ENCODE measurements around the gene MC1R. TPM values are rescaled to one million over a fixed set of nuclear protein-coding genes. Genes with fewer than 3 reads are reported as not detected.

The MC1R gene
- total RNA-seq, 1 donor from 2014 or later: 9.2 TPM

DNA sequence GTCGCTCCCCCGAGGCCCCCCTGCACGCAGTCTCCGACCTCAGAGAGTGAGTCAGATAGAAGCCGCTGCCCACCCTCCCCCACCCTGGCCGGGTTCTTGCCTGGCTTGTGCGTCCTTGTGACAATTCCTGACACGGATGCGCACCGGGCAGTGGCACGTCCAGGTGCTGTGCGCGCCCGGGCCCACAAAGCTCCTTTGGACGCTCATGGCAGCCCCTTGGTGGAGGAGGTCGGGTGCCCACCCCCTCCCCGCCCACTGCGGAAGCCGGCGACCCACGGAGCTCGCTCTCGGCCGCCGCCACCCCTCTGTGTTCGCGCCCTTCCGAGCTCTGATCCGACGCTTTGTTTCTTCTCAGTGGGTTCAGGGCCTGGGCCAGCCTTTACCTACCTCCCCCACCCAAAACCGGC lies 3.8 kb downstream of the MC1R start:
- no peaks in the 10 kb centered on the region for H3K36me3 ChIP-seq (ENCODE audit: insufficient read depth, low read length)
- no peaks in the 10 kb centered on the region for H3K27me3 Mint-ChIP-seq (ENCODE audit: low read depth, unreplicated experiment)

DNA sequence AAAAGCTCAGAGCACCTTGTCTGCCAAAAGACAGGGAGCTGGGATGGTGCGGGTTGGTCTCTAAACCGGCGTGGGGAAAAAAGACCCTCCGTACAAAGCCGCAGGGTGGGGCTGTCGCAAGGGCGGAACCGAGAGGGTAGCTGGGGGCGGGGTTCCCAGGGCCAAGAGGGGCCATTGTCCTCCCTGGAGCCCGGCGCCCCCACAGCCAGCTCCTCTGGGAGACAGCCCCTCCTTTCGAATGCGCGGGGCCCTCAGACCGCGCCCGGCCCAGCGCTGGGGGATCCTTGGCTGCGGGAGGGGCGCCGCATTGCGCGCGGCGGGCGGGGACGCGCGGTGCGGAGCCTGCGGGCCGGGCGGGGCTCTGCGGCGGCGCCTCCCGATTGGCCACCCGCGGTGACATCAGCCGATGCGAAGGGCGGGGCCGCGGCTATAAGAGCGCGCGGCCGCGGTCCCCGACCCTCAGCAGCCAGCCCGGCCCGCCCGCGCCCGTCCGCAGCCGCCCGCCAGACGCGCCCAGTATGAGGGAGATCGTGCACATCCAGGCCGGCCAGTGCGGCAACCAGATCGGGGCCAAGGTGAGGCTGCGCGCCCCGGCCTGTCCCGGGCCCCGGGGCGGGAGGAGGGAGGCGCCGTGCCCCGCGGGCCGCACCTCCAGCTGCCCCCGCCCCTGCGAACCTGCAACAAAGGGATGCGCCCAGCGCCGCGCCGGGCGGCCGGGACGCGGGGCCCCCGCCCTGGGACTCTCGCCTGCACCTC lies 4.4 kb downstream of the MC1R start, which contains the start of gene TUBB3:
Gene TUBB3, plus strand, starts transcription at position 459 of the 756 bp plus-strand sequence. Its CDS starts 60 bp downstream, at position 519.
- H2AFZ ChIP-seq (ENCODE audit: low read depth, low read length): no peak within 1 kb of the TSS
- Mint-ChIP-seq H3K36me3 (ENCODE audit: low read depth, unreplicated experiment) (no peaks in the 10 kb centered on the region), H3K4me3 (ENCODE audit: unreplicated experiment) (peak within 1 kb of the TSS; percentile 88), H3K27ac (ENCODE audit: unreplicated experiment) (peak within 1 kb of the TSS; percentile 98), H3K27me3 (ENCODE audit: low read depth, unreplicated experiment) (no peaks in the 10 kb centered on the region), H3K9me3 (ENCODE audit: unreplicated experiment) (peaks cover 2% of the 10 kb centered on the region), H3K4me1 (ENCODE audit: low read depth, unreplicated experiment) (peaks cover 15% of the 10 kb centered on the region)
- DNase-seq (ENCODE audit: low read depth): peak; percentile 64
- H3K4me2 ChIP-seq (ENCODE audit: low read length): peak within 1 kb of the TSS; percentile 100
- H3K27ac ChIP-seq (ENCODE audit: low read depth, low read length): peak within 1 kb of the TSS; percentile 99
- H3K4me1 ChIP-seq (ENCODE audit: insufficient read depth, low read length): peaks cover 42% of the 10 kb centered on the region
- peaks cover 66% of the 10 kb centered on the region for H3K79me2 ChIP-seq (ENCODE audit: insufficient read depth, low read length)
- peak within 1 kb of the TSS; percentile 89 for H3K4me3 ChIP-seq (ENCODE audit: insufficient read depth, low read depth, low read length)
- no peaks in the 10 kb centered on the region for H3K27me3 ChIP-seq (ENCODE audit: insufficient read depth, low read length)
- H3K36me3 ChIP-seq (ENCODE audit: insufficient read depth, low read length): no peaks in the 10 kb centered on the region
- TF ChIP-seq CTCF (IDR thresholded peaks at IDR 0.05; ENCODE audit: insufficient read depth, low read depth, low read length): no peak
- no peak for TF ChIP-seq EZH2 (IDR thresholded peaks at IDR 0.05; ENCODE audit: insufficient read depth, low read length)
- H4K20me1 ChIP-seq (ENCODE audit: insufficient read depth, low read length): peaks cover 45% of the 10 kb centered on the region
- peak within 1 kb of the TSS; percentile 98 for H3K9ac ChIP-seq (ENCODE audit: low read length)
- H3K9me3 ChIP-seq (ENCODE audit: insufficient read depth, low read depth, low read length): no peaks in the 10 kb centered on the region
- FAIRE-seq: no peak

More for the DNA sequence above, 3.8 kb downstream of the MC1R start:
- H3K4me2 ChIP-seq (ENCODE audit: low read length): peak overlapping the region; percentile 100
- Mint-ChIP-seq H3K36me3 (ENCODE audit: low read depth, unreplicated experiment) (no peaks in the 10 kb centered on the region), H3K27ac (ENCODE audit: unreplicated experiment) (peak overlapping the region; percentile 98), H3K9me3 (ENCODE audit: unreplicated experiment) (peaks cover 2% of the 10 kb centered on the region), H3K4me1 (ENCODE audit: low read depth, unreplicated experiment) (peaks cover 20% of the 10 kb centered on the region), H3K4me3 (ENCODE audit: unreplicated experiment) (peak overlapping the region; percentile 88)
- TF ChIP-seq EZH2 (IDR thresholded peaks at IDR 0.05; ENCODE audit: insufficient read depth, low read length) (no peak), CTCF (IDR thresholded peaks at IDR 0.05; ENCODE audit: insufficient read depth, low read depth, low read length) (no peak)
- H3K27ac ChIP-seq (ENCODE audit: low read depth, low read length): peak overlapping the region; percentile 99
- DNase-seq (ENCODE audit: low read depth) (peak; percentile 86), FAIRE-seq (no peak)
- no peaks in the 10 kb centered on the region for H3K9me3 ChIP-seq (ENCODE audit: insufficient read depth, low read depth, low read length)
- H2AFZ ChIP-seq (ENCODE audit: low read depth, low read length): no peak overlapping the region
- H3K27me3 ChIP-seq (ENCODE audit: insufficient read depth, low read length): no peaks in the 10 kb centered on the region
- peaks cover 47% of the 10 kb centered on the region for H3K4me1 ChIP-seq (ENCODE audit: insufficient read depth, low read length)
- peak overlapping the region; percentile 98 for H3K9ac ChIP-seq (ENCODE audit: low read length)
- peaks cover 39% of the 10 kb centered on the region for H4K20me1 ChIP-seq (ENCODE audit: insufficient read depth, low read length)
- H3K79me2 ChIP-seq (ENCODE audit: insufficient read depth, low read length): peaks cover 60% of the 10 kb centered on the region
- peak overlapping the region; percentile 89 for H3K4me3 ChIP-seq (ENCODE audit: insufficient read depth, low read depth, low read length)
